Kidney (tissue), 14 donors: ENCODE data around the gene NTSR1. TPM values are rescaled to one million over a fixed set of nuclear protein-coding genes. Genes with fewer than 3 reads are reported as not detected.

Experiments
- DNase-seq, 5 donors: peaks; one replicate each; pipeline ENCODE4 v3.0.0-alpha.2; 2013 to 2020
- FAIRE-seq: peaks from 2 replicates; lab custom pipeline; 2012; peaks lifted over from hg19 to GRCh38; lab: Jason Lieb, UNC
- H3K27ac ChIP-seq, 2 donors: one replicate each; pipeline ENCODE4 v1.7.0; 2013; ENCODE audit warnings: low read depth in 2 of 2, low read length in 2 of 2, inconsistent platforms in 1 of 2
- H3K27me3 ChIP-seq: one replicate; pipeline ENCODE4 v1.7.1; 2013; ENCODE audit warnings: low read length, inconsistent platforms; ENCODE audit not compliant: control insufficient read depth, insufficient read depth
- H3K36me3 ChIP-seq, 3 donors: one replicate each; pipeline versions ENCODE4 v1.7.0 to v1.7.1; 2013; ENCODE audit warnings: low read length in 3 of 3, control low read depth in 1 of 3, inconsistent platforms in 1 of 3; ENCODE audit not compliant: insufficient read depth in 3 of 3, control insufficient read depth in 2 of 3
- H3K4me1 ChIP-seq, 3 donors: one replicate each; pipeline versions ENCODE4 v1.7.0 to v1.7.1; 2013; ENCODE audit warnings: low read length in 3 of 3, inconsistent platforms in 1 of 3, low read depth in 1 of 3; ENCODE audit not compliant: control insufficient read depth in 2 of 3, insufficient read depth in 2 of 3
- H3K4me3 ChIP-seq, 3 donors: one replicate each; pipeline versions ENCODE4 v1.7.0 to v1.8.1; 2013; ENCODE audit warnings: low read length in 3 of 3, control low read depth in 1 of 3, inconsistent platforms in 1 of 3
- H3K9ac ChIP-seq, 3 donors: one replicate each; pipeline versions ENCODE4 v1.7.0 to v1.7.1; 2013; ENCODE audit warnings: low read length in 3 of 3, control low read depth in 1 of 3, inconsistent platforms in 1 of 3
- H3K9me3 ChIP-seq, 3 donors: one replicate each; pipeline versions ENCODE4 v1.7.0 to v1.7.1; 2013; ENCODE audit warnings: low read length in 3 of 3, control low read depth in 1 of 3, inconsistent platforms in 1 of 3; ENCODE audit not compliant: control insufficient read depth in 2 of 3, insufficient read depth in 1 of 3
- intact Hi-C: fragments of 100-400 bp; cut with DNase I; formaldehyde crosslinking; loops from one replicate; pipeline ENCODE4 v1.11.1; 2022
- polyA plus RNA-seq: library from polyadenylated mRNA; stranded (reverse); fragments of 350-450 nt; fragmentation: Illumina TruSeq; extraction: RNeasy Lipid Tissue Mini Kit (QIAGEN cat#74804); gene quantifications from one replicate; pipeline ENCODE4 v1.2.3, GENCODE V29; 2014; ENCODE audit warnings: low read depth, low replicate concordance; ENCODE audit not compliant: insufficient read depth
- total RNA-seq: library from RNA; stranded (reverse); fragmentation: NEBNext Ultra II Directional; extraction: Animal tissue kit (Norgen Biotek cat#: 25700); gene quantifications from one replicate; pipeline ENCODE4 v1.2.1, GENCODE V29; 2021
- TF ChIP-seq, protein P1 (sequence below): IDR thresholded peaks from 3 replicates; pipeline ENCODE4 v1.5.1; 2012; ENCODE audit warnings: mild to moderate bottlenecking, moderate library complexity, borderline replicate concordance; ENCODE audit not compliant: insufficient read depth; ENCODE audit errors: extremely low read depth
- donor health status: control.
- donor health status: control.
- donor health status: control.
- donor health status: control.
- donor health status: control.
- donor health status: DM: yes; HTN: yes; CAD: no.
- donor health status: Normal renal cell carcinoma (clear cell type).

Gene NTSR1
- total and polyA plus RNA-seq, 2 donors from 2014 or later, result 0.09 TPM; not detected in 1

DNA sequence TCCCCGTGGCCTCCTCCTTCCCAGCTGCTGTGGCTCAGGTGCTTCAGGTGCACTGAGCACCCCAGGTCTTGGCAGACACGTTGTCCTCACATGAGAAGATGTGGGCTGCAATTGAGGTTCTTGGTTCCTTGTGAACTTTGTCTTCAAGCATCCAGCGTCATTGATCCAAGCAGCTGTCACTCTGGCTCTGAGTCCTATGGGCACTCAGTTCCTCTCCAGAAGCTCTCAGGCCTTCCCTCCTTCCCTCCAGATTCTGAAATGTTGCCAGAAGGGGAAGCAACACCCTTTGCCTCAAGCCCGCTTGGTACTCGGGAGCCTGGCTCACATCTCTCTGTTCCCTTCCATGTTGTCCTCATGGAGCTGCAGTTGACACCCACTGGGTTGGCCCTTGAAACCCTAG is 79.2 kb downstream of the NTSR1 start:
- TF ChIP-seq, protein P1, sequence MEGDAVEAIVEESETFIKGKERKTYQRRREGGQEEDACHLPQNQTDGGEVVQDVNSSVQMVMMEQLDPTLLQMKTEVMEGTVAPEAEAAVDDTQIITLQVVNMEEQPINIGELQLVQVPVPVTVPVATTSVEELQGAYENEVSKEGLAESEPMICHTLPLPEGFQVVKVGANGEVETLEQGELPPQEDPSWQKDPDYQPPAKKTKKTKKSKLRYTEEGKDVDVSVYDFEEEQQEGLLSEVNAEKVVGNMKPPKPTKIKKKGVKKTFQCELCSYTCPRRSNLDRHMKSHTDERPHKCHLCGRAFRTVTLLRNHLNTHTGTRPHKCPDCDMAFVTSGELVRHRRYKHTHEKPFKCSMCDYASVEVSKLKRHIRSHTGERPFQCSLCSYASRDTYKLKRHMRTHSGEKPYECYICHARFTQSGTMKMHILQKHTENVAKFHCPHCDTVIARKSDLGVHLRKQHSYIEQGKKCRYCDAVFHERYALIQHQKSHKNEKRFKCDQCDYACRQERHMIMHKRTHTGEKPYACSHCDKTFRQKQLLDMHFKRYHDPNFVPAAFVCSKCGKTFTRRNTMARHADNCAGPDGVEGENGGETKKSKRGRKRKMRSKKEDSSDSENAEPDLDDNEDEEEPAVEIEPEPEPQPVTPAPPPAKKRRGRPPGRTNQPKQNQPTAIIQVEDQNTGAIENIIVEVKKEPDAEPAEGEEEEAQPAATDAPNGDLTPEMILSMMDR, result no peak
- Histone ChIP-seq H3K4me1 (no peaks in the 10 kb centered on the region), H3K36me3 (no peaks in the 10 kb centered on the region), H3K27ac (no peak overlapping the region), H3K27me3 (no peaks in the 10 kb centered on the region), H3K9ac (no peak overlapping the region), H3K4me3 (no peak overlapping the region), H3K9me3 (no peaks in the 10 kb centered on the region)
- intact Hi-C loops, result no loop called here
- no peak for DNase-seq
- FAIRE-seq, result no peak

DNA sequence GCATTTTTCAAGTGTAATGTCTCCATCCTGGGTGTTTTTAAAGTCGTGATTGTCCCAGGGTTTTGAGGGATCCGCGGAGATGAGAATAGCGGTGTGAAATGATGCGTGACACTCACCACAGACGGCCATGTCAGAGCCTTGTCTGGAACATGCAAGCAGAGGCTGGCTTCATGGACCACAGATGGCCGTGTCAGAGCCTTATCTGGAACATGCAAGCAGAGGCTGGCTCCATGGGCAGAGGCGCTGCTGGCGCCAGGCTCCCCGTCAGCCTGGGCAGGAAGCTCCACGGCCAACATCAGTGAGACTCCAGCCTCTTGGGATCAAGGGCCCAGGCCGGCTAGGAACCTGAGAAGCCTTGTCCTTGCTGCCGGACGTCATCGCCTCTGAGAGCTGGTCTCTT is 80.0 kb downstream of the NTSR1 start:
- no peak for FAIRE-seq

DNA sequence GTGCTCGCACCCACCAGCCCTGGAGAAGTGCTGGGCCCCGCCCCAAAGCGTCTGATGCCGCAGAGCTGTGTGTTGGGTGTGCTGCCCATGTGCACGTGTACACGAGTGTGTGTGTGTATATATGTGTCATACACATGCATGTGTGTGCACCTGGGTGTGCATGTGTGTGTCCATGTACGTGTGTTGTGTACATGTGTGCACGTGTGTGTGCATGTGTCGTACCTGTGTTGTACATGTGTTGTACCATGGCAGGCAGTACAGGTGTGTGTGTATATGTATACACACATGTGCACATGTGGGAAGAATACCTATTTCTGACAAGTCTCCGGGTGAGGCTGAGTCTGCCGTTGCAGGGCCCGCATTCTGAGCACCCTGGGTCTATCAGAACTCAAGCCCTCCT is 81.4 kb downstream of the NTSR1 start:
- TF ChIP-seq, protein P1, result no peak
- H3K36me3 ChIP-seq, result no peaks in the 10 kb centered on the region
- H3K27ac ChIP-seq, result no peak overlapping the region
- H3K9me3 ChIP-seq, result no peaks in the 10 kb centered on the region
- H3K4me1 ChIP-seq, result peaks cover 0 to 8% (median 5%) of the 10 kb centered on the region in 3 donors
- intact Hi-C loops, result no loop called here
- no peak overlapping the region for H3K4me3 ChIP-seq
- FAIRE-seq (no peak), DNase-seq (no peak)
- no peaks in the 10 kb centered on the region for H3K27me3 ChIP-seq
- H3K9ac ChIP-seq, result no peak overlapping the region

More for the DNA sequence above, 80.0 kb downstream of the NTSR1 start:
- Histone ChIP-seq H3K9ac (no peak overlapping the region), H3K27me3 (no peaks in the 10 kb centered on the region), H3K36me3 (no peaks in the 10 kb centered on the region), H3K9me3 (no peaks in the 10 kb centered on the region), H3K27ac (no peak overlapping the region), H3K4me1 (peaks cover 0 to 3% (median 1%) of the 10 kb centered on the region in 3 donors), H3K4me3 (no peak overlapping the region)
- intact Hi-C loops, result no loop called here
- TF ChIP-seq, protein P1, result no peak
- no peak for DNase-seq
